Activated CD4-positive, CD25-positive, alpha-beta regulatory T cell treated with anti-CD3 and anti-CD28 coated beads, Interleukin-2, amount 50 U/mL, for 16 hours (primary cell): ENCODE measurements around the gene USP3.
"Not testable (repeated sequence)": the region's sequence is repeated elsewhere in the genome, so short reads cannot be mapped to it uniquely, and the experiment has no call there.

Experiments
- DNase-seq: peaks from one replicate; pipeline ENCODE4 v3.0.0-alpha.2; 2020; ENCODE audit warnings: low read depth, low spot score

USP3 gene

GRCh38 chr15:63512148-63512547, 7.8 kb downstream of the USP3 start:
- no peak for DNase-seq

- DNase-seq: no peak
Observed at GRCh38 chr15:63513271-63513670, 8.9 kb downstream of the USP3 start.

- no peak for DNase-seq
Observed at GRCh38 chr15:63513728-63514127, 9.3 kb downstream of the USP3 start.

GRCh38 chr15:63514531-63514943, 10.1 kb downstream of the USP3 start:
- no peak for DNase-seq

GRCh38 chr15:63517202-63517601, 12.8 kb downstream of the USP3 start:
- DNase-seq: no peak

GRCh38 chr15:63517628-63518027, 13.2 kb downstream of the USP3 start:
- no peak for DNase-seq

- DNase-seq: no peak
Observed at GRCh38 chr15:63519041-63519440, 14.6 kb downstream of the USP3 start.

GRCh38 chr15:63519548-63520178, 15.3 kb downstream of the USP3 start:
- DNase-seq: no peak

GRCh38 chr15:63520462-63520861, 16.1 kb downstream of the USP3 start:
- not testable (repeated sequence) for DNase-seq

GRCh38 chr15:63522225-63522578, 17.8 kb downstream of the USP3 start:
- no peak for DNase-seq

GRCh38 chr15:63523306-63523990, 19.1 kb downstream of the USP3 start:
- no peak for DNase-seq

- no peak for DNase-seq
Observed at GRCh38 chr15:63524316-63525015, 20.1 kb downstream of the USP3 start.

- no peak for DNase-seq
Observed at GRCh38 chr15:63526401-63526800, 22.0 kb downstream of the USP3 start.

- DNase-seq: no peak
Observed at GRCh38 chr15:63528138-63528659, 23.8 kb downstream of the USP3 start.

- no peak for DNase-seq
Observed at GRCh38 chr15:63530235-63530634, 25.8 kb downstream of the USP3 start.

- no peak for DNase-seq
Observed at GRCh38 chr15:63530752-63531299, 26.4 kb downstream of the USP3 start.

- no peak for DNase-seq
Observed at GRCh38 chr15:63531586-63531985, 27.2 kb downstream of the USP3 start.

- no peak for DNase-seq
Observed at GRCh38 chr15:63532307-63532744, 27.9 kb downstream of the USP3 start.

GRCh38 chr15:63534888-63535287, 30.5 kb downstream of the USP3 start:
- not testable (repeated sequence) for DNase-seq

- no peak for DNase-seq
Observed at GRCh38 chr15:63535689-63536088, 31.3 kb downstream of the USP3 start.

GRCh38 chr15:63538876-63539275, 34.5 kb downstream of the USP3 start:
- no peak for DNase-seq

- no peak for DNase-seq
Observed at GRCh38 chr15:63539521-63539920, 35.1 kb downstream of the USP3 start.
